NCI-H187 (cell line): ENCODE results near the gene UBE2H.
"Not testable (repeated sequence)": the region's sequence is repeated elsewhere in the genome, so short reads cannot be mapped to it uniquely, and the experiment has no call there.

Source experiments
- DNase-seq, 2 experiments: peaks; one replicate each; lab custom pipeline; 2025; lab: John Stamatoyannopoulos, UW

Gene UBE2H

GRCh38 chr7:129908181-129908580 lies 44.6 kb downstream of the UBE2H start:
- DNase-seq = no peak

GRCh38 chr7:129907122-129907736 lies 45.5 kb downstream of the UBE2H start:
- no peak for DNase-seq

DNA sequence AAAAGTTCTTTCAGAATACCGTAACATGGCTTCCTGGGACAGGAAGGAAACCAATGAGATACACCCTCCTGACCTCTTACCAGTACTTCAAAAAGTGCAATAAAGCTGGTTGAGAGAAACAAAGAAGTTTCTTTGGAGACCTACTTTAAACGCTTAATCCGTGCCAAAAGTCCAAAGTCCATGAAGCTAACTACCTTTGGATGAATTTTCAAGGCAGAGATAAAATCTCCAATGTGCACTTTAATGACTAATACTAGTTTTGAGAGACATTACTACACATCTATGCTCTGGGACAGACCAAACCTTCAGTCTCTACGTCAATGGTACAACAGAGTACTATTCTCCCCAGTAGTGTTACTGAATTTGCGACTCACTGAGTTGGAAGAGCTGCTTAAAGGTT lies 46.1 kb downstream of the UBE2H start:
- no peak for DNase-seq

- no peak for DNase-seq
These were observed 48.8 kb downstream of the UBE2H start for GRCh38 chr7:129903935-129904334.

GRCh38 chr7:129902788-129903422 lies 49.9 kb downstream of the UBE2H start:
- no peak for DNase-seq

- DNase-seq = no peak
These were observed 54.1 kb downstream of the UBE2H start for GRCh38 chr7:129898502-129899160.

- DNase-seq = no peak
These were observed 54.8 kb downstream of the UBE2H start for GRCh38 chr7:129898007-129898406.

DNA sequence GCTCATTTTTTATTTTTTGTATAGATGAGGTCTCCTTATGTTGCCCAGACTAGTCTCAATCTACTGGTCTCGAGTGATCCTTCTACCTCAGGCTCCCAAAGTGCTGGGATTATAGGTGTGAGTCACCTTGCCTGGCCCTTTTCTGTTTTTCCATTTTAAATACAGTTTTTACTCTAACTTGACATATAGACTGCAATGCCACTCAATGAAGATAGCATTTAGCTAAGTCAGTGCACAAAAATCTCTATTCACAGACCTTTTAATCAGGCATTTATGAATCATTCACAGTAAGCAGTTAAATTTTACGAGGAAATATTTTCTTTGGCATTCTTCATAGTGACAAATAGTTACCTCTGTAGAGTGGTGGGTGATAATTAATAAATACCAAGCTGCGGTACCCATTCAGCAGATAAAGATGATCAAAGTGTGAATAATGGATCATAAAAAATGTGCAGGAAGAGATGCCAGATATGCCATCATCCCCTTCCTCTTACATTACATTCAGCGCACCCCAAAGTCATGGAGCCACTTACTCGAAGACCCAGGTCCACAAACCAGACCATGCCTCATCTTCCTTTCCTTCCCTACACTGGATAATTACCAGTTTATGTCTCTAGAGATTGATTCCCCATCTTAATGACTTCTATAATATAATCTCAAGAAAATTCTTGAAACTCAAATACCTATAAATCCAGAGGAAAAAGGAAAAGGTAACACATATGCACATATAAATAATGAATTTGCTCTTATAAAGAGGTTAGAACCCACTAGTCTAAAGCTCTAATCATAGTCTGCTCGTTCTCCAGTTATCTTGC lies 56.0 kb downstream of the UBE2H start:
- DNase-seq = no peak

DNA sequence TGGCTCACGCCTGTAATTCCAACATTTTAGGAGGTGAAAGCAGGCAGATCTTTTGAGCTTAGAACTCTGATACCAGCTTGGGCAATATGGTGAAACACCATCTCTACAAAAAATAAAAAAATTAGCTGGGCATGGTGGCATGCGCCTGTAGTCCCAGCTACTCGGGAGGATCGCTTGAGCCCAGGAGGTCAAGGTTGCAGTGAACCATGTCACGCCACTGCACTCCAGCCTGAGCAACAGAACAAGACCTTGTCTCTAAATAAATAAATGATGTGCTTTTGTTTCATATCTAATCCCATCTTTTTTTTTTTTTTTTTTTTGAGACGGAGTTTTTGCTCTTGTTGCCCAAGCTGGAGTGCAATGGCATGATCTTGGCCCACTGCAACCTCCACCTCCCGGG lies 58.6 kb downstream of the UBE2H start:
- DNase-seq = not testable (repeated sequence)

DNA sequence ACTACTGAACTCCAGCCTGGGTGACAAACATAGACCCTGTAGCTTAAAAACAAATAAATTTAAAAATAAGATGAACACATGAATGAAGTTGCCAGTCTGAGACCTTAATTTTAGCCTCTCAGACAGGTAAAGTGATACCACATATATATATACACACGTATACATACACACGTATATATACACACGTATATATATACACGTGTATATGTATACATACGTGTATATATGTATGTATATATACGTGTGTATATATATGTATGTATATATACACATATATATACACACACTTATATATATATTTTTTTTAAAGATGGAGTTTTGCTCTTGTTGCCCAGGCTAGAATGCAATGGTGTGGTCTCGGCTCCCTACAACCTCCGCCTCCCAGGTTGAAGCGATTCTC lies 62.7 kb downstream of the UBE2H start:
- DNase-seq = no peak

- no peak for DNase-seq
These were observed 63.5 kb downstream of the UBE2H start for GRCh38 chr7:129889133-129889844.

DNA sequence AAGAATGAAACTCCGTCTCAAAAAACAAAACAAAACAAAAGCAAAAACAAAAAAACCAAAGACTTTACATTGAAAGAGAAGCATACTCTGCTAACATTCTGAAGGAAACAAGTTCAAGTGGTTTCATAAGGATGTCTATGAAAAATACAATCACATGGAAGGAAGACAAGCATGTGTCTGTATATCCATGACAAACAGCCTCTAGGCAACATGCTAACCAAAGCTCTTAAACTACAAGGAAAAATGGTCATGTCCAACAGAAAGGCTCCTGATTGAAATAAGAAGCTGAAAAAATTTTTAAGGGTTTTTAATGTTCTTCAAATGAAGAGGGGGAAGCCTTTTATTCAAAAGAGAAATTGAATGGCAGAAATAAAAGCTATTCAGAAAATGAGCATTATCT lies 64.9 kb downstream of the UBE2H start:
- no peak for DNase-seq

DNA sequence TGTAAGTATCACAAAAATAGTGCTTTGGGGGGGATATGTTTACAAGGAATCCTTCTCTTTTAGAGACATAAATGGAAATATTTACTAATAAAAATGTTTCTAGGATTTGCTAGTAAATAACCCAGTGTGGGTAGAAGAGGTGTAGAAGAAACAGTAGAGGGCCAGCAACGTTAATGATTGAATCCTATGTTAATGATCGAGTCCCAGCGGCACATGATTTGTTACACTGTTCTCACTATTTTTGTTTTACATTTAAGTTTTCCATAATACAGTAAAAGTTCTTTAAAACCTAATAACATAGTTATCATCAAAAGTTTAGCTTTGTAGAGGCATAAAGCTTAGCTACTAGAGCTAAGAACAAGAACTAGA lies 66.0 kb downstream of the UBE2H start:
- DNase-seq = no peak

GRCh38 chr7:129886167-129886817 lies 66.5 kb downstream of the UBE2H start:
- no peak for DNase-seq

GRCh38 chr7:129884495-129884894 lies 68.3 kb downstream of the UBE2H start:
- DNase-seq = no peak

DNA sequence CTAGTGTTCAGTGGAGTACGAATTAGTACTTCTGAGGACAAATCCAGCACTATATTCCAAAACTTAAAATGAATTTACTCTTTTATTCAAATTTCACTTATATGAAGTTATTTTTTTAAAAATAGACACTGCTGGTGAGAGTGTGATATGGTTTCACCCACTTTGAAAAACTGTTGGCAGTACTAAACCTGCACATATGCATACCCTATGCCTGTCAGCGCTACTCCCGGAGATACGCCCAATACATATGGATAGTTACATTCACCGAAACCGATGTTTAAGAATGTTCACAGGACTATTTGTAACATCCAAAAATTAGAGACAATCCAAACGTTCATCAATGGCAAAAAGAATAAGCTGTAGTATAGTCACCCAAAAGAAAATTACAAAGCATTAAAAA lies 69.6 kb downstream of the UBE2H start:
- no peak for DNase-seq

- no peak for DNase-seq
These were observed 70.2 kb downstream of the UBE2H start for GRCh38 chr7:129882531-129882930.

- no peak for DNase-seq
These were observed 75.5 kb downstream of the UBE2H start for GRCh38 chr7:129877146-129877792.

DNA sequence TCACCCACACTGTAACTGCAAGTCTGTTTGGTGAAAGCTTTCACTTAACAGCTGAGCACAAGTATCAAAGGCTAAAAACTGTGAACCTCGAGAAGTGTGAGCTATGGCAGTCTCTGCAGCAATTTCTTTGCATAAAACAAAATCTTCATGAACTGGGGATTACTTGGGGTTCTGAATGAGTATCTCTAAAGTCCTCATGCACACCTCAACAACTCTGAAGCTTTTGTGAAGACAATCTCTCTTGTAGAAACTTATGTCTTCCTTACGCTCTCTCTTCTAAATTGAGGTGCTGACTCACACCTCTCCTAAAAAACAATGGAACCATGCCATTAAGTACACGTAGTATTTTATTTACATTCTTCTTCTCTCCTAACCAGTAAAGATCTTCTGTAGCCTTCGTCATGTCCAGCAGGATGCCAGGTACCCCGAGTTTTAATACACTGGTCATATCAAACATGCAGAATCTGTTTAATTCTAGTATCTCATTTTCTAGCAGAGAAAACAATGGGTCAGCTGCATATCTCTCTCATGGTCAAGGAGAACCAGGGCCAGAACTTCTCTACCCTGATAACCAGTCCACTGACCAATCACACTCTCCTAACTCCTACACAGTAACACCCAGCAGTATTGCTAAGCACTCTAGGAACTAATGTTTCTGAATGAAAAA lies 76.9 kb downstream of the UBE2H start:
- no peak for DNase-seq

GRCh38 chr7:129875160-129875559 lies 77.6 kb downstream of the UBE2H start:
- DNase-seq = no peak

- no peak for DNase-seq
These were observed 78.0 kb downstream of the UBE2H start for GRCh38 chr7:129874722-129875121.
